Measurements from ENCODE around the gene ETV3L. TPM values are rescaled to one million over a fixed set of nuclear protein-coding genes. Genes with fewer than 3 reads are reported as not detected.
"Not testable (repeated sequence)": the region's sequence is repeated elsewhere in the genome, so short reads cannot be mapped to it uniquely, and the experiment has no call there.

Gene ETV3L
- total and polyA plus RNA-seq, 2 experiments from 2014 or later, result not detected

- Histone ChIP-seq H3K4me1 (ENCODE audit: low read depth) (no peaks in the 10 kb centered on the region), H3K4me3 (no peak overlapping the region), H3K36me3 (no peaks in the 10 kb centered on the region), H3K27me3 (no peaks in the 10 kb centered on the region), H3K27ac (no peak overlapping the region), H3K9me3 (ENCODE audit: low read depth) (no peaks in the 10 kb centered on the region)
- DNase-seq (ENCODE audit: low read depth in 1 of 2, low spot score in 1 of 2), result no peak
- no peak for TF ChIP-seq CTCF (IDR thresholded peaks at IDR 0.05; ENCODE audit: low read depth, low read length)
These were observed 18.9 kb downstream of the ETV3L start for GRCh38 chr1:157080714-157081113.

DNA sequence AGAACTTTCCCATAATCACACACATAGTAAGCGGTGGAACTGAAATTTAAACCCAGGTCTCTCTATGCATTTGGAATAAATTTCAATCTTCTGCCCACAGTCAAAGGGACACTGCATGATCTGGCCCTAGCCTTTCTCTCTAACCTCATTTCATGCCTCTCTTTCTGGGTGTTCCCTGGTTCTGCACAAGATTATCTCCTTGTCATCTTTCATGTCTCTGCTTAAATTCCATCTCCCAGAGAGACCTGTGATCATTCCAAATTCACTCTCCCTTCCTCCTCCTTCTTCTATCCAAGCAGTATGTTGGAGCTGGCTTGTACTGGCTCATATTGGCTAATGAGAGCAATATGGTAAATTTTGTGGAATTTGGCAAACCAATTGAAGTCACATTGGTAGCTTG, 22.2 kb downstream of the ETV3L start:
- Histone ChIP-seq H3K4me3 (no peak overlapping the region), H3K27ac (no peak overlapping the region), H3K36me3 (no peaks in the 10 kb centered on the region), H3K27me3 (no peaks in the 10 kb centered on the region), H3K9me3 (ENCODE audit: low read depth) (no peaks in the 10 kb centered on the region), H3K4me1 (ENCODE audit: low read depth) (no peaks in the 10 kb centered on the region)
- no peak for DNase-seq (ENCODE audit: low read depth in 1 of 2, low spot score in 1 of 2)
- no peak for TF ChIP-seq CTCF (IDR thresholded peaks at IDR 0.05; ENCODE audit: low read depth, low read length)

DNA sequence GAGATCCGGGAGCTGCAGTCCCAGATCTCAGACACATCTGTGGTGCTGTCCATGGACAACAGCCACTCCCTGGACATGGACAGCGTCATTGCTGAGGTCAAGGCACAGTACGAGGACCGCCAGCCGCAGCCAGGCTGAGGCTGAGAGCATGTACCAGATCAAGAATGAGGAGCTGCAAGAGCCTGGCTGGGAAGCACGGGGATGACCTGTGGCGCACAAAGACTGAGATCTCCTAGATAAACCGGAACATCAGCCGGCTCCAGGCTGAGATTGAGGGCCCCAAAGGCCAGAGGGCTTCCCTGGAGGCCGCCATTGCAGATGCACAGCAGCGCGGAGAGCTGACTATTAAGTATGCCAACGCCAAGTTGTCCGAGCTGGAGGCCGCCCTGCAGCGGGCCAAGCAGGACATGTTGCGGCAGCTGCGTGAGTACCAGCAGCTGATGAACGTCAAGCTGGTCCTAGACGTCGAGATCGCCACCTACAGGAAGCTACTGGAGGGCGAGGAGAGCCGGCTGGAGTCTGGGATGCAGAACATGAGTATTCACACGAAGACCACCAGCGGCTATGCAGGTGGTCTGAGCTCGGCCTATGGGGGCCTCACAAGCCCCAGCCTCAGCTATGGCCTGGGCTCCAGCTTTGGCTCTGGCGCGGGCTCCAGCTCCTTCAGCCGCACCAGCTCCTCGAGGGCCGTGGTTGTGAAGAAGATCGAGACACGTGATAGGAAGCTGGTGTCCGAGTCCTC, 25.5 kb downstream of the ETV3L start:
- H3K27me3 ChIP-seq, result peaks cover 7% of the 10 kb centered on the region
- H3K9me3 ChIP-seq (ENCODE audit: low read depth), result no peaks in the 10 kb centered on the region
- H3K36me3 ChIP-seq, result no peaks in the 10 kb centered on the region
- peak; percentile 74 to 84 for DNase-seq (ENCODE audit: low read depth in 1 of 2, low spot score in 1 of 2)
- H3K4me3 ChIP-seq, result no peak overlapping the region
- TF ChIP-seq CTCF (IDR thresholded peaks at IDR 0.05; ENCODE audit: low read depth, low read length), result peak; percentile 68
- no peak overlapping the region for H3K27ac ChIP-seq
- H3K4me1 ChIP-seq (ENCODE audit: low read depth), result no peaks in the 10 kb centered on the region

- Histone ChIP-seq H3K9me3 (ENCODE audit: low read depth) (no peaks in the 10 kb centered on the region), H3K27me3 (peaks cover 7% of the 10 kb centered on the region), H3K4me3 (no peak overlapping the region), H3K27ac (no peak overlapping the region), H3K4me1 (ENCODE audit: low read depth) (no peaks in the 10 kb centered on the region), H3K36me3 (no peaks in the 10 kb centered on the region)
- DNase-seq (ENCODE audit: low read depth in 1 of 2, low spot score in 1 of 2), result no peak
- TF ChIP-seq CTCF (IDR thresholded peaks at IDR 0.05; ENCODE audit: low read depth, low read length), result no peak
These were observed 30.0 kb downstream of the ETV3L start for GRCh38 chr1:157069601-157070000.

DNA sequence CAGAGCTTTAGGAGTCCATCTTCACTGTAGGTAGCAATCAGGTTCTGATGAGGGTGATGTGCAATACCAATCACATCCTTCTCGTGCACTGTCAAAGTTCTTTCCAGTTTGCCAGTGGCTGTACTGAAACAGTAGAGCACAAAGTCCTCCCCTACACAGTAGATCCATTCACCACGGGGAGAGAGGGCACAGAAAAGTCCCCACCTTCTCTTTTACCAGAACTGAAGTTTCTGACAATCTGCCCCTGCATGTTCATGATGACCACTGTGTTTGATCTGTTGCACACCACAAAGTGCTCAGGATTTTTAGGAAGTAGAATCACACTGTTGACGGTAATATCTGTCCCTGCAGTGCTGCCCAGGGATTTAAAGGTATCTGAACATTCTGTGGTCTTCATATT, 40.4 kb downstream of the ETV3L start:
- not testable (repeated sequence) for DNase-seq (ENCODE audit: low read depth in 1 of 2, low spot score in 1 of 2)

DNA sequence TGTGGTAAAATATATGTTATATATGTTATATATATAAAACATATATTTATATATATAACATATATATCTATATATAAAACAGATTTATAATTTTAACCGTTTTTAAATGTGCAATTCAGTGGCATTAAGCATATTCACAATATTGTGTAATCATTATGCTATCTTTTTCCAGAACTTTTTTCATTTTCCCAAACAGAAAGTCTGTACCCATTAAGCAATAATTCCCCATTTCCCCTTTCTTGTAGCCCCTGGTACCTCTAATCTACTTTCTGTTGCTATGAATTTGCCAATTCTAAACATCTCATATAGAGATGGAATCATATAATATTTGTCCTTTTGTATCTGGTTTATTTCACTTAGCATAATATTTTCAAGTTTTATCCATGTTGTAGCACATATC, 43.3 kb downstream of the ETV3L start:
- no peaks in the 10 kb centered on the region for H3K4me1 ChIP-seq (ENCODE audit: low read depth)
- H3K27ac ChIP-seq, result no peak overlapping the region
- H3K36me3 ChIP-seq, result no peaks in the 10 kb centered on the region
- DNase-seq (ENCODE audit: low read depth in 1 of 2, low spot score in 1 of 2), result no peak
- H3K9me3 ChIP-seq (ENCODE audit: low read depth), result no peaks in the 10 kb centered on the region
- no peak for TF ChIP-seq CTCF (IDR thresholded peaks at IDR 0.05; ENCODE audit: low read depth, low read length)
- no peaks in the 10 kb centered on the region for H3K27me3 ChIP-seq
- H3K4me3 ChIP-seq, result no peak overlapping the region

More for the DNA sequence above, 40.4 kb downstream of the ETV3L start:
- not testable (repeated sequence) for H3K36me3 ChIP-seq; H3K9me3 ChIP-seq (ENCODE audit: low read depth); H3K4me1 ChIP-seq (ENCODE audit: low read depth); H3K4me3 ChIP-seq; H3K27ac ChIP-seq; H3K27me3 ChIP-seq

- H3K4me1 ChIP-seq (ENCODE audit: low read depth); H3K36me3 ChIP-seq; H3K27me3 ChIP-seq; DNase-seq (ENCODE audit: low read depth in 1 of 2, low spot score in 1 of 2); H3K4me3 ChIP-seq; H3K9me3 ChIP-seq (ENCODE audit: low read depth); H3K27ac ChIP-seq: not testable (repeated sequence)
These were observed 43.9 kb downstream of the ETV3L start for GRCh38 chr1:157055729-157056128.
